SK-N-MC (cell line): ENCODE results near the gene PTPRA.

Experiments used
- EZH2 ChIP-seq: fragments of 200-600 bp; sonication (generic); IDR thresholded peaks from one replicate; pipeline ENCODE4 v1.6.1; 2017; ENCODE audit warnings: antibody characterized with exemption
- FOXP2 ChIP-seq: optimal IDR thresholded peaks from 2 replicates; pipeline ENCODE3; 2011; ENCODE audit warnings: mild to moderate bottlenecking, moderate library complexity; ENCODE audit not compliant: insufficient read depth; ENCODE audit errors: extremely low read length, control extremely low read depth
- POLR2AphosphoS5 ChIP-seq: IDR thresholded peaks from 2 replicates; pipeline ENCODE4 v1.6.1; 2012; ENCODE audit warnings: mild to moderate bottlenecking, low read depth, low read length, borderline replicate concordance

DNA sequence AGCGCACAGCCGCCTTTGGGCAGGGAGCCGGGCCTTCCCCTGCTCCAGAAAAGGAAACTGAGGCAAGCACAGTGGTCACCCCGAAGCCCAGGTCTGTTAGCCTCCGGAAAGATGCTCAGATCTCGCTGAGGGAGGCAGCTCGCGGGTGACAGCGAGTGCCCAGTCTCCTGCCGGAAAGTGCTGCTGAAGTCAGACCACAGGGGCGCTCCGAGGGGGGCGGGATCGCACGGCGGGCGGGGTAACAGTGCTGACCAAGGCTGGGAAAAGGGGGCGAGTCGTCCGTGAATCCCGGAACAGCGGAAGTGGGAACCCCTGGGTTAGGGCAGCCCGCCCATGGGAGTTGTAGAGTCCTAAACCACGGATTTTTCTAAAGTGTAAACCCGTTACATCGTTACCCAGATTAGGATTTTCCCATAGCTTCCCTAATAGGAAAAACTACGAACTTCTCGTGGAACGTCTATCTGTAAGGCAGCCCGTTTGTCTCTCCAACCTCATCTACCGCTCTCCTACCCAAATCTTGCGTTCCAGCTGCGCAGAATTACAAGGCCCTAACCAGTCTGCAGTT lies 32.2 kb upstream of the PTPRA start:
- TF ChIP-seq POLR2AphosphoS5: no peak
- TF ChIP-seq EZH2: no peak
- no peak for TF ChIP-seq FOXP2
